GM18507 (cell line): Measurements from ENCODE around the gene CYB5D1.
"Not testable (repeated sequence)": the region's sequence is repeated elsewhere in the genome, so short reads cannot be mapped to it uniquely, and the experiment has no call there.

ENCODE experiments used
- DNase-seq: peaks from one replicate; pipeline ENCODE4 v3.0.0; 2011; ENCODE audit warnings: low read depth; ENCODE audit not compliant: insufficient read length; ENCODE audit errors: extremely low spot score
- FAIRE-seq: peaks from 2 replicates; lab custom pipeline; 2011; peaks lifted over from hg19 to GRCh38; lab: Jason Lieb, UNC

CYB5D1 gene, protein sequence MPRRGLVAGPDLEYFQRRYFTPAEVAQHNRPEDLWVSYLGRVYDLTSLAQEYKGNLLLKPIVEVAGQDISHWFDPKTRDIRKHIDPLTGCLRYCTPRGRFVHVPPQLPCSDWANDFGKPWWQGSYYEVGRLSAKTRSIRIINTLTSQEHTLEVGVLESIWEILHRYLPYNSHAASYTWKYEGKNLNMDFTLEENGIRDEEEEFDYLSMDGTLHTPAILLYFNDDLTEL

DNA sequence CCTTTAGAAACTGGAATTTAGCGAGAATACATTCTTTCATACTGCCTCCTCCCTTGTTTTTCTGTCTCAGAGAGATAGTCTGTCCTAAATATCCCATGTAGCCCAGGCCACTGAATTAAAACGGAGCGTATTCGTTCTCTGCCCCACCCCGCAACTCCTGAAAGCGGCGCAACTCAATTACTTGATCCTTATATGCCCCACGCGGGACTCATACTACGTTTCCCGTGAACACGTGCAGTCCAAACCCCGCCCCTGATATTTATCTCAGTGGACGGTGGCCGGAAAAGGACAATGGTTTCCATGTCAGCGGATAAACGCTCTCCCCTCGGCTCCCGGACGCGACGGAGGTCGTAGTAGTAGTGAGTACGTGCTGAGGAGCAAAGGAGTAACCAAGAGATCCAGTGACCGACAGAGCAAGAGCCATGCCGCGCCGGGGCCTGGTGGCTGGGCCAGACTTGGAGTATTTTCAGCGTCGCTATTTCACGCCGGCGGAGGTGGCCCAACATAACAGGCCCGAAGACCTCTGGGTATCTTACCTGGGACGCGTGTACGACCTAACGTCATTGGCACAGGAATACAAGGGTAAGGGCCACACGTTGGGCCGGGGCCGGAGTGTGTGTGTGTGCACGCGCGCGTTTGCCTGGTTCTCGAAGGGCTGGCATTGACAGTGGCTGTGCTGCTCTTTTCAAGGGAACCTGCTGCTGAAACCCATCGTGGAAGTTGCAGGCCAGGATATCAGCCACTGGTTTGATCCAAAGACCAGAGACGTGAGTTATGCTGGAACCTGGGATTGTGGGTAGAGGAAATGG is at the start of gene CYB5D1:
Gene CYB5D1, plus strand, starts transcription at position 291 of the 809 bp plus-strand sequence. Its CDS starts 132 bp downstream, at position 423.
- no peak for FAIRE-seq
- no peak for DNase-seq

DNA sequence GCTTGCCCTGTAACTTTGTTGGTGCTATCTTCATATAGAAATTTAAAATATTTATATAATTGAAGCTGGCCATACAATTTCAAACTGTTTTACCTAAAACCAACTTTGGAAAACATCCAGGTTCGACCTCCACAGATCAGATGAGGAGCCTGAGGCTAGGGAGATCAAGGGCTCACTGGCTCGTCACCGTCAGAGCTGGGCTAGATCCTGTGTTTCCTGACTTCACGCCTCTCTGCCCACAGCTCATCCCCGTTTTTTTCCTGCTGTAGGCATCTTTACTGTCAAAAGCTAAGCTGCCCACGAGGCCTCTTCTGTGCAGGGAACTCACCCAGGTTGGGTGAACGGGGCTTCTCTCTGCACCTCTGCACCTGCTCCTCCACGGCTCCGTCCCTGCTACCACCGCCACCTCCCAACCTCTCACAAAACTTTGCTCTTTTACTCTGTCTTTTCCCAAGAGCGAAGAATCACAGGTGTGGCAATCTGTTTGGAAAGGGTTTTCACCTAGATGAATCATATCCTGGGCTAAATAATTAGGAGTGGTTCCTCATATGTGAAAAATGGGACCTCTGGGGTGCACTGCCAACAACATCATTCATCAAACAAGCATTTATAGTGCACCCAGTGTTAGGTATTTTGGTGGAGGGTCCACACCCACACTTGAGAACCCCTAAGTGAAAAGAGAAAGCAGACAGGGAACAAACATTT is 48.6 kb upstream of the CYB5D1 start:
- no peak for FAIRE-seq
- no peak for DNase-seq

DNA sequence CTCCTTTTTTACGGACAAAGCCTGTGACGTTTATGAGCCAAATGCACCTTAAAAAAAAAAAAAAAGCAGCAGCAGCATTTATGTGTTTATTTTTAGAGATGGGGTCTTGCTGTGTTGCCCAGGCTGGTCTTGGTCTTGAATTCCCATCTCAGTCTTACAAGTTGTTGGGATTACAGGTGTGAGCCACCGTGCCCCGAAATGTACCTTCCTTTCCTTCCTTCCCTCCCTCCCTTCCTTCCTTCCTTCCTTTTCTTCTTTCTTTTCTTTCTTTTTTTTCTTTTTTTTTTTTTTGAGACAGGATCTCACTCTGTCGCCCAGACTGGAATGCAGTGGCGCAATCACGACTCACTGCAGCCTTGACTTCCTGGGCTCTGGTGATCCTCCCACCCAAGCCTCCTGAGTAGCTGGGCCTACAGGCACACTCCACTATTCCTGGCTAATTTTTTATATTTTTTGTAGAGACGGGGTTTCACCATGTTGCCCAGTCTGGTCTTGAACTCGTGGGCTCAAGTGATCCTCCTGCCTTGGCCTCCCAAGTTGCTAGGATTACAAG is 47.9 kb upstream of the CYB5D1 start:
- not testable (repeated sequence) for DNase-seq, FAIRE-seq

DNA sequence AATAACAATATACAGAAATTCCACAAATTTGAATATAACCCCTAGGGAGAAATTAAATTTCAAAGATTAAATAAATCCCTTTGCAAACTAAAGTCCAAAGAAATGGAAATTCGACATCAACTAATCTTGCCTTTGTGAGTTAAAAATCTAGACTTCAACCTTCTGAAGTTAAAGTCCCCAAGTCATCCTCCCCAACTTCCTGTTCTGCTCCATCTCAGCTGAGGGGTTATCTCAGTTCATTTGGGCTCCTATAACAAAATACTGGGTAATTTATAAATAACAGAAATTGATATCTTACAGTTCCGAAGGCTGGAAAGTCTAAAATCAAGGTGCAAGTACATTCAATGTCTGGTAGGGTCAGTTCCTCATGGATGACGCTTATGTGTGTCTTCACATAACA is 46.6 kb upstream of the CYB5D1 start:
- no peak for DNase-seq
- no peak for FAIRE-seq

DNA sequence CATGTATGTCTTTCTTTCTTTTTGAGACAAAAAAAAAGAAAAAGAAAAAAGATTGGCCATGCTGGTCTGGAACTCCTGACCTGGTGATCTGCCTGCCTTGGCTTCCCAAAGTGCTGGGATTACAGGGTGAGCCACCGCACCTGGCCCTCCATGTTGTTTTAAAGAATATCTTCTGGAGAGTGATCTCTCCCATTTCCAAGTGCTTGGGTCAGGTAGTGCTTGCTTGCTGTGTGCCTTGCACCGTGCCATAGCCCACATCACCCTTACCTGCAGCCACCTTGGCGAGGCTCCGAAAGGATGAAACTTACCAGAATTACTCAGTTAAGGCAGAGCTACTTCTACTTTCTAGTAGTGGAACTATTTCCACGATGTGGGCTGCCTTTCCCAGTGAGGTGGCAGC is 42.8 kb upstream of the CYB5D1 start:
- DNase-seq = no peak
- FAIRE-seq = no peak

DNA sequence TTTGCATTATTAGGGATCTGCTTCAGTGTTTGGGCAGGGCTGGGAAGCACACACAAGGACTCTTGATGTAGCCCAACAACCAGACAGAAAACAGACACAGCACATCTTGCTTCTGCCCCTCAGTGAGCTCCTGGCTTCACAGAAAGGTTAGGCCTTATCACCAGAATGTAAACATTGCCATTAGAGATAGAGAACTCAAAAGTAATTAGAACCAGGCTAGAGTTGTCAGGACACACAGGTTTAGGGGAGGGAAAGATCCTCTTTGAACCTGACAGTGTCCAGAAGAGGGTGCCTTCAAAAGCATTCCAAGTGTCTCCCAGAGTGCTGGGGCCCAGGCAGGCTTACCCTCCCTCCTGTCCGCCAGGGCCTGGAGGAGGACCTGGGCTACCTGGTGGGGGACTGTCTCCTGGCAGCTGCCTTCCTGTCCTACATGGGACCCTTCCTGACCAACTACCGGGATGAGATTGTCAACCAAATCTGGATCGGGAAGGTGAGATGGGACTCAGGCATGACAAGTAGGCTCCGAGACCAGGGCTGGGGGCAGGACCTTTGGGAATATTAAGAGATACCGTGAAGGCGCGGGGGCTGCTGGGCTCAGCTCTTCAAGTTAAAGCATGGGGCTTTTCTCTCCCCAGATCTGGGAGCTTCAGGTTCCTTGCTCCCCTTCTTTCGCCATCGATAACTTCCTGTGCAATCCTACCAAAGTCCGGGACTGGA is 40.7 kb upstream of the CYB5D1 start:
- DNase-seq (no peak), FAIRE-seq (no peak)

DNA sequence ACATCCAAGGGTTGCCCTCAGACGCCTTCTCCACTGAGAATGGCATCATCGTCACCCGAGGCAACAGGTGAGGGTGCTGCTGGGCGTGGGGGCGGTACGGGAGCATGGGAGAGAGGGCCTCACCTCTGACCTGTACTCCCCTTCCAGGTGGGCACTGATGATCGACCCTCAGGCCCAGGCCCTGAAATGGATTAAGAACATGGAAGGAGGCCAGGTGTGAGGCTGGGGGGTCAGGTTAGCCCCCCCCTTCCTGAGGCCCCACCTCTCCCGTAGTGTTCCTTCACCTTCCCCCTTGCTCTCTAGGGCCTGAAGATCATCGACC is 40.2 kb upstream of the CYB5D1 start:
- no peak for FAIRE-seq
- no peak for DNase-seq

DNA sequence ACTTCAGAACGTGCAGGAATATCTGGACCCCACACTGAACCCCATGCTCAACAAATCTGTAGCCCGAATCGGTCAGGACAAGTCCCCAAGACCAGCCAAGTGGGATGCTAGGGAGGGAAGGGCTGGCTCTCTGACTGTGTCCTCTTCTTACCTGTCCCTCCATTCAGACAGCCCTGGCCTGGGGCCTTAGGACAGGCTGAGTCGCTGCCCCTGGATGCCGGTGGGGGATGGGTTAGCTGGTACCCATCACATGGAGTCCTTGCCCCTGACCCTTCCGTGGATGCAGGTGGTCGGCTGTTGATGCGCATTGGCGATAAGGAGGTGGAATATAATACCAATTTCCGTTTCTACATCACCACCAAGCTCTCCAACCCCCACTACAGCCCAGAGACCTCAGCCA is 39.8 kb upstream of the CYB5D1 start:
- DNase-seq (no peak), FAIRE-seq (no peak)

DNA sequence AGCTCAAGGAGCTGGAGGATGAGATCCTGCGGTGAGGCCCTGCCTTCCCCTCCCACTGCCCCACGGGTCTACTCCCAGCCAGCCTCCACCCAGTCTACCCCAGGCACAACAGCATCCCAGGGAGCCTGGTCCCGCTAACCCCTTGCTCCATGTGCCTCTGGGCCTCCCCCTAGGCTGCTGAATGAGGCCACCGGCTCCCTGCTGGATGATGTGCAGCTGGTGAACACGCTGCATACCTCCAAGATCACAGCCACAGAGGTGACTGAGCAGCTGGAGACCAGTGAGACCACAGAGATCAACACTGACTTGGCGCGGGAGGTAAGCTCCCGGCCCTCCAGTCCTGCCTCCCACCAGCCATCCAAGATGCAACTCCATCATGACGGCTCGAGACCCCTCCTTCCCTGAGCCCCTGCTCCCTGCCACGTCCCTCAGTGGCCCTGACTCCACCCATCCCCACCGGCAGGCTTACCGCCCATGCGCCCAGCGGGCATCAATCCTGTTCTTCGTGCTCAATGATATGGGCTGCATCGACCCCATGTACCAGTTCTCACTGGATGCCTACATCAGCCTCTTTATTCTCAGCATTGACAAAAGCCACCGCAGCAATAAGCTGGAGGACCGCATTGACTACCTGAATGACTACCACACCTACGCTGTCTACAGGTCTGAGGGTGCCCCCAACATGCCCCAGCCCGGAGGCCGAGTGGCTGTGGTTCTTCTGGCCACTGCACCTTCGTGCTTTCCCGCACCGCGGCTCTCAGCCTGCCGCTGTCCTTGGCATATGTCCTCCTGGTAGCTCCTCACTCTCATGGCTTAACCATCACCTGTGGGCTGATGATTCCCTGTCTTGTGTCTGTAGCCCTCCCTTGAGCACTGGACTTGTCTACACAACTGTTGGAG is 38.8 kb upstream of the CYB5D1 start:
- DNase-seq = no peak
- no peak for FAIRE-seq

DNA sequence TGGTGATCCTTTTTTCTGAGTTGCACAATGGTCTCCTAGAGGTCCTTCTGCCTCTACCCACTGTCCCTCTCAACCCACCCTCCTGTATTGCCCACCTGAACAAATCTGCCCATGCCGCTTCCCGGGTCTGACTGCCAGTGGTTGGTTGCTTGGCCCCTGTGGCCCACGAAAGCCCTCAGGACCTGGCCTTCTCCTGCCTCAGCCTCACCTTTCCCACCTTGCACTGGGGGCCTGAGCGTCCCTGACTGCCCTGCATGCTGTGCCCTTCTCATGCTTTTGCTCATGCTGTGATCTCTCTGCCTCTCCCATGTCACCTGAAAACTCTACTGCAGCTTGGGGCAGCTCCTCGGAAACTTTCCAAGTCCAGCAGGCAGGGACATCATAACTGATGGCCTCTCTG is 37.6 kb upstream of the CYB5D1 start:
- DNase-seq (no peak), FAIRE-seq (no peak)

DNA sequence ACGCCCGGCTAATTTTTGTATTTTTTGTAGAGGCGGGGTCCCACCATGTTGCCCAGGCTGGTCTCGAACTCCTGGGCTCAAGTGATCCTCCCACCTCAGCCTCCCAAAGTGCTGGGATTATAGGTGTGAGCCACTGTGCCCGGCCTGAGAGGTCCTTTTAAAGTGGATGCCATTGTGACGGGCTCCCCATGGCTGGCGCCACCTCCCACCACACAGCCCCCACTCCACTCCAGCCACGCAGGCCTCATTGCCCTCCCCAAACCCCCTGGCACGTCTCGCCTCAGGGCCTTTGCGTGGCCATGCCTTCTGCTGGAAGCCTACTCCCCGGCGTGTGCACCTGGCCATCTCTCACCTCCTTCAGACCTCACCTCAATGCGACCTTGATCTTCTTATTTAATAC is 35.7 kb upstream of the CYB5D1 start:
- no peak for FAIRE-seq
- no peak for DNase-seq

DNA sequence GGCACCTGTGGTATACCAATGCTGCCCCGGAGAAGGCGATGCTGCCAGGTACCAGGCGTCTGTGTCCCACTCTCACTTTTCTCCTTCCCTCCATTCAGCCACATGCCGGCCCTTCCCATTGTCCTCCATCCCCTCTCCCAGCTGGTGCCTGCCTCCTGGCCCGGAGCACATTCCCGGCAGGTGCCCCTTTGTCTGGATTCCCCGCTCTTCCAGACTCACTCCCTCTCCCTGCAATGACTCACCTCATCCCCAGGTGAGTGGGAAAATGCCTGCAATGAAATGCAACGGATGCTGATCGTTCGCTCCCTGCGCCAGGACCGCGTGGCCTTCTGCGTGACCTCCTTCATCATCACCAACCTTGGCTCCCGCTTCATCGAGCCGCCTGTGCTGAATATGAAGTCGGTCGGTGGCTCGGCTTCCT is 34.2 kb upstream of the CYB5D1 start:
- no peak for FAIRE-seq
- no peak for DNase-seq

DNA sequence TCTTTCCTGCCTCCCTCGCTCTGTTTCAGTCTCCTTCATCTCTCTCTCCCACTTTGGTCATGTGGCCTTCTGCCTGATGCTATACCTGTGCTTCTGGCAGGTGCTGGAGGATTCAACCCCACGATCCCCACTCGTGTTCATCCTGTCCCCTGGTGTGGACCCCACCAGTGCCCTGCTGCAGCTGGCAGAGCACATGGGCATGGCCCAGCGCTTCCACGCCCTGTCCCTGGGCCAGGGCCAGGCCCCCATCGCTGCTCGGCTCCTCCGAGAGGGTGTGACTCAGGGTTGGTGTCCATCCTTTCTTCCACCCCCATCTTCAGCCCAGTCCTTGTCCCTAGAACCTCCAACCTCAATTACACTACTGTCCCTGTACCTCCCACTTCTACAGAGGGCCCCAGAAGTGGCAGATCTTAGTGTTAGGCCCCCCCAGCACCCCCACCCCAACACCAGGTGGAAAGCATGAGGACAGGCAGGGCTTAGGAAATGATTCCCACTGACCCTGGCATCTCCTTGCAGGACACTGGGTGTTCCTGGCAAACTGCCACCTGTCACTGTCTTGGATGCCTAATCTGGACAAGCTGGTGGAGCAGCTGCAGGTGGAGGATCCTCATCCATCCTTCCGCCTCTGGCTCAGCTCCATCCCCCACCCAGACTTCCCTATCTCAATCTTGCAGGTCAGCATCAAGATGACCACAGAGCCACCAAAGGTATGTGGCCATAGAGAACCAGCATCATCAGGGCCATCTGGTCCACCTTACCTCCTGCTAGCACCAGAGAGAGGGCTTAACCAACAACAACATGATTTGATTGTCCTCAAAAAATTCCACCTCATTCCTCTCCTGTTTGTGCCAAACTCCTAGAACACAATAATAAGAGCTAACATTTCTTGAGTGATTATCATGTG is 33.5 kb upstream of the CYB5D1 start:
- no peak for FAIRE-seq

DNA sequence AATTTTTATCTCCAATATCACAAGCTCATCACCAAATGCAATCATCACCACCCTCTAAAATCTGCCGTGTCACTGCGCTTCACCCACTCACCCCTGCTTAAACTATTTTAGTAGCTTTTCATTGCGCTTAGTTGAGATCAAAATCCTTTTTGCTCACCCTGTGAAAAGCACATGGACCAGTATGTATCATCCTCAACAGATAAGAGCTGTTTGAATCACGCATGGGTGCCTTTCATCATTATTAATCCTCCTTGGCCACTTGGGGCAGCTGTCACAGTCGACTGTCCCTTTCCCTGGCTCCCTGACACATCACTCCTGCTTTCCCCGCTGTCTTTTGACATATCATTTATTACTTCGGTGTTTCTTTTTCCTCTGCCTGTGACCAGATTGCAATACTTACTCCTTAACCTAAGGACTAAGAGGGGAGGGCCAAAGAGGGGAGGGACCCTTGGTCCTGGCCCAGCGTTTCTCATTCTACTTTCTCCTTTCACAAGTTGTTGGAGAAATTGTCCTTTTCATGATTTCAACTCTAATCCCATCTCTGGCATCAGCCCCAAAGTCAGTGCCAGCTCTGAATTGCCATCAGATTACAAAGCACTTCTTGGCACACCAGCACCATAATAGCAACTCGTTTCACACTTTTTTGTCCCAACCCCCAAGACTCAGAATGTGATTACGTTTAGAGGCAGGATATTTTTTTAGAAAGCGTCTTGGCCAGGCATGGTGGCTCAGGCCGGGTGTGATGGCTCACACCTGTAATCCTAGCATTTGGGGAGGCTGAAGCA is 32.4 kb upstream of the CYB5D1 start:
- DNase-seq = no peak
- no peak for FAIRE-seq

More for the DNA sequence above, 33.5 kb upstream of the CYB5D1 start:
- DNase-seq = no peak

DNA sequence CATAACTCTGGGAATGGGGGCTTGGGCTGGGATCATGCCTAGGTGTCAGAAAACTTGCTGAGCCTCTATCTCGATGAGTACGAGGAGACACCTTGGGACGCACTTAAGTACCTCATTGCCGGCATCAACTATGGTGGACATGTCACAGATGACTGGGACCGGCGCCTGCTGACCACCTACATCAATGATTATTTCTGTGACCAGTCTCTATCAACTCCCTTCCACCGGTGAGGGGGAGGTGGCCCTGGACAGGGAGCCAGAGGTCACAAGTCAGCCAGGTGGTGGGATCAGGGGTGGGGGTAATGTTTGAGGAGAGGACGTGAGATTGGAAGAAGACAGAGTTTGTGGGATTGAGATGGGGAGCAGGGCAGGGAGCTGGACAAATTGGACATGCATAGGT is 27.2 kb upstream of the CYB5D1 start:
- FAIRE-seq (no peak), DNase-seq (no peak)

DNA sequence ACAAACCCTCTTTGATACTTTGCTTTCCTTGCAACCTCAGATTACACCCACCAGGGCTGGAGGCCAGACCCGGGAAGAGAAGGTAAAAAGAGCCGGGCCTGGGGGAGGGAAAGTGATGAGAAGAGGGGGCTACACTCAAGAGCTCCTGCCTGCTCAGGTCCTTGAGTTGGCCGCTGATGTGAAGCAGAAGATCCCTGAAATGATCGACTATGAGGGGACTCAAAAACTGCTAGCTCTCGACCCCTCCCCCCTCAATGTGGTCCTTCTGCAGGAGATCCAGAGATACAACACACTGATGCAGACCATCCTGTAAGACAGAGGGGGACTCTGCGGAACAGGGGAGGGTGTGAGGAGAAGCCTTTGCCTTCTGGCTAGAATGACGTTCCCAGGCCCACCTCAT is 26.6 kb upstream of the CYB5D1 start:
- FAIRE-seq (no peak), DNase-seq (no peak)

DNA sequence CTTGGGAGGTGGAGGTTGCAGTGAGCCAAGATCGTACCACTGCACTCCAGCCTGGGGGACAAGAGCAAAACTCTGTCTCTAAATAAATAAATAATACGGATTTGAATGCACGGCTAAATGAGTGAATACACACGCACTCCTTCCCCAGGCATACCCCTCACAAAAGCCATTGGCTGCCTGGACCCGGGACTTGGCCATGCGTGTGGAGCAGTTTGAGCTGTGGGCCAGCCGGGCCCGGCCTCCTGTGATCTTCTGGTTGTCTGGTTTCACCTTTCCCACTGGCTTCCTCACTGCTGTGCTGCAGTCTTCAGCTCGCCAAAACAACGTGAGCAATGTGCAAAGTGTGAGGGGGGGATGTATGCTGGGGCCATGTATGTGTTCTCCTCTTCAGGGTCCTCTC is 25.4 kb upstream of the CYB5D1 start:
- FAIRE-seq = no peak
- no peak for DNase-seq
